H1 (cell line): ENCODE data around the gene ZDHHC3. TPM values are rescaled to one million over a fixed set of nuclear protein-coding genes. Genes with fewer than 3 reads are reported as not detected.

Source experiments
- CTCF ChIA-PET: fragments of 300-600 bp; sonication (Branson Sonifier 250); formaldehyde crosslinking; loops from one replicate; lab custom pipeline; 2021; ENCODE audit not compliant: partially characterized antibody; lab: Charles Lee
- POLR2A ChIA-PET: fragments of 300-600 bp; sonication (Branson Sonifier 250); formaldehyde crosslinking; loops from one replicate; lab custom pipeline; 2021; ENCODE audit warnings: inconsistent platforms; ENCODE audit not compliant: partially characterized antibody; lab: Charles Lee
- DNase-seq, 2 experiments: peaks; one replicate each; pipeline versions ENCODE4 v3.0.0 to v3.0.0-alpha.2; 2010 to 2022; ENCODE audit warnings: low spot score in 2 of 2, low read depth in 1 of 2, mixed read lengths in 1 of 2
- FAIRE-seq: peaks from 2 replicates; lab custom pipeline; 2011; peaks lifted over from hg19 to GRCh38; lab: Jason Lieb, UNC
- H2AFZ ChIP-seq: 2 replicates; pipeline ENCODE4 v1.8.1; 2012; ENCODE audit warnings: low read length, inconsistent platforms
- H2AK5ac ChIP-seq: 2 replicates; pipeline ENCODE4 v1.6.1; 2013; ENCODE audit warnings: low read depth, low read length
- H2BK120ac ChIP-seq: replicated peaks from 2 replicates; pipeline ENCODE3; 2013; ENCODE audit warnings: low read depth, low read length, inconsistent platforms
- H2BK12ac ChIP-seq: 2 replicates; pipeline ENCODE4 v1.6.1; 2013; ENCODE audit warnings: low read depth, low read length
- H2BK15ac ChIP-seq: 2 replicates; pipeline ENCODE4 v1.6.1; 2013; ENCODE audit warnings: low read length
- H2BK20ac ChIP-seq: 2 replicates; pipeline ENCODE4 v1.6.1; 2013; ENCODE audit warnings: low read length
- H2BK5ac ChIP-seq: 2 replicates; pipeline ENCODE4 v1.6.1; 2013; ENCODE audit warnings: low read depth, low read length
- H3K14ac ChIP-seq: 2 replicates; pipeline ENCODE4 v1.6.1; 2013; ENCODE audit warnings: inconsistent platforms; ENCODE audit not compliant: insufficient read length
- H3K18ac ChIP-seq: 2 replicates; pipeline ENCODE4 v1.6.1; 2013; ENCODE audit warnings: low read length; ENCODE audit errors: extremely low read depth
- H3K23ac ChIP-seq: 2 replicates; pipeline ENCODE4 v1.6.1; 2013; ENCODE audit warnings: inconsistent platforms; ENCODE audit not compliant: insufficient read length
- H3K23me2 ChIP-seq: 2 replicates; pipeline ENCODE4 v1.6.1; 2013; ENCODE audit warnings: low read depth, low read length
- H3K27ac ChIP-seq: 2 replicates; pipeline ENCODE4 v1.6.1; 2011; ENCODE audit warnings: low read depth, low read length, inconsistent platforms
- H3K27me3 ChIP-seq, 4 experiments: replicated peaks in 1 of 4; 1 replicate in 1 of 4; 2 replicates in 3 of 4; pipeline versions ENCODE4 v1.6.1 to v1.8.1; 2011 to 2013; ENCODE audit warnings: low read length in 3 of 4, mild to moderate bottlenecking in 3 of 4, inconsistent platforms in 2 of 4, mixed read lengths in 2 of 4, moderate library complexity in 1 of 4; ENCODE audit not compliant: control insufficient read depth in 3 of 4, insufficient read depth in 3 of 4; ENCODE audit errors: extremely low read depth in 1 of 4
- H3K36me3 ChIP-seq, 4 experiments: 2 replicates each; pipeline versions ENCODE4 v1.6.1 to v1.8.1; 2011 to 2013; ENCODE audit warnings: mild to moderate bottlenecking in 4 of 4, low read length in 3 of 4, moderate library complexity in 2 of 4, control low read depth in 1 of 4, inconsistent platforms in 1 of 4; ENCODE audit not compliant: insufficient read depth in 4 of 4, control insufficient read depth in 2 of 4
- H3K4ac ChIP-seq: replicated peaks from 2 replicates; pipeline ENCODE3; 2013; ENCODE audit warnings: low read length, low read depth, mixed read lengths, inconsistent platforms; ENCODE audit not compliant: insufficient read length
- H3K4me1 ChIP-seq, 4 experiments: replicated peaks in 1 of 4; 1 replicate in 1 of 4; 2 replicates in 3 of 4; pipeline versions ENCODE4 v1.6.1 to v1.8.1; 2011 to 2013; ENCODE audit warnings: low read length in 3 of 4, inconsistent platforms in 2 of 4, mixed read lengths in 1 of 4; ENCODE audit not compliant: insufficient read depth in 4 of 4, control insufficient read depth in 3 of 4
- H3K4me2 ChIP-seq, 2 experiments: 2 replicates each; pipeline versions ENCODE4 v1.6.1 to v1.8.1; 2011 to 2013; ENCODE audit warnings: low read depth in 2 of 2, low read length in 2 of 2, control low read depth in 1 of 2, inconsistent platforms in 1 of 2, mild to moderate bottlenecking in 1 of 2; ENCODE audit not compliant: insufficient read depth in 1 of 2
- H3K4me3 ChIP-seq, 4 experiments: fragments of 200-600, 300-600 bp in 1 of 4; sonication (generic), shearing (Covaris generic), sonication (Bioruptor Twin) in 1 of 4; 2 replicates each; pipeline versions ENCODE4 v1.5.1 to v1.8.1; 2011 to 2016; ENCODE audit warnings: low read length in 4 of 4, low read depth in 3 of 4, control low read depth in 2 of 4, inconsistent platforms in 2 of 4, mild to moderate bottlenecking in 2 of 4, mixed read lengths in 1 of 4, moderate library complexity in 1 of 4; ENCODE audit not compliant: insufficient read depth in 2 of 4; ENCODE audit errors: extremely low read depth in 1 of 4
- H3K56ac ChIP-seq: replicated peaks from 2 replicates; pipeline ENCODE3; 2013; ENCODE audit warnings: low read depth, mild to moderate bottlenecking, mixed read lengths, low read length, inconsistent platforms; ENCODE audit not compliant: insufficient read length
- H3K79me1 ChIP-seq: 2 replicates; pipeline ENCODE4 v1.6.1; 2013; ENCODE audit warnings: low read depth, low read length, control low read depth
- H3K79me2 ChIP-seq, 2 experiments: 2 replicates each; pipeline versions ENCODE4 v1.6.1 to v1.8.1; 2012 to 2013; ENCODE audit warnings: low read length in 2 of 2, mild to moderate bottlenecking in 2 of 2, inconsistent platforms in 1 of 2; ENCODE audit not compliant: insufficient read depth in 2 of 2, control insufficient read depth in 1 of 2
- H3K9ac ChIP-seq, 4 experiments: replicated peaks in 1 of 4; 1 replicate in 1 of 4; 2 replicates in 3 of 4; pipeline versions ENCODE4 v1.6.1 to v1.8.1; 2011 to 2013; ENCODE audit warnings: low read depth in 3 of 4, low read length in 3 of 4, control low read depth in 2 of 4, mild to moderate bottlenecking in 2 of 4, moderate library complexity in 2 of 4, inconsistent platforms in 1 of 4; ENCODE audit errors: extremely low read depth in 1 of 4
- H3K9me3 ChIP-seq, 2 experiments: 2 replicates each; pipeline versions ENCODE4 v1.6.1 to v1.8.1; 2012 to 2013; ENCODE audit warnings: mild to moderate bottlenecking in 2 of 2, moderate library complexity in 2 of 2, control low read depth in 1 of 2, inconsistent platforms in 1 of 2, low read depth in 1 of 2, low read length in 1 of 2, mixed read lengths in 1 of 2; ENCODE audit not compliant: insufficient read depth in 2 of 2
- H4K20me1 ChIP-seq, 2 experiments: replicated peaks in 1 of 2; 2 replicates each; pipeline versions ENCODE3 to v1.8.1; 2011 to 2013; ENCODE audit warnings: inconsistent platforms in 2 of 2, low read length in 2 of 2, mild to moderate bottlenecking in 1 of 2; ENCODE audit not compliant: insufficient read depth in 2 of 2, control insufficient read depth in 1 of 2
- H4K5ac ChIP-seq: 2 replicates; pipeline ENCODE4 v1.6.1; 2013; ENCODE audit warnings: low read length, low read depth, mixed read lengths, inconsistent platforms; ENCODE audit not compliant: insufficient read length
- H4K8ac ChIP-seq: 2 replicates; pipeline ENCODE4 v1.8.0; 2013; ENCODE audit warnings: mild to moderate bottlenecking, moderate library complexity, low read length, inconsistent platforms; ENCODE audit not compliant: insufficient read depth; ENCODE audit errors: extremely low read depth
- H4K91ac ChIP-seq: replicated peaks from 2 replicates; pipeline ENCODE3; 2013; ENCODE audit warnings: low read length, mixed read lengths, inconsistent platforms; ENCODE audit not compliant: insufficient read length
- CBX5 ChIP-seq: fragments of 300-800, 300-1000 bp; sonication (generic); IDR thresholded peaks from 2 replicates; pipeline ENCODE4 v1.7.1; 2016; ENCODE audit warnings: antibody characterized with exemption, low read length, low read depth
- CBX8 ChIP-seq: fragments of 300-800, 300-1000 bp; sonication (generic); IDR thresholded peaks from 2 replicates; pipeline ENCODE4 v1.7.1; 2016; ENCODE audit warnings: low read depth, low read length, borderline replicate concordance
- CEBPB ChIP-seq: IDR thresholded peaks from 2 replicates; pipeline ENCODE4 v1.6.1; 2012; ENCODE audit warnings: low read depth, low read length
- CREB1 ChIP-seq: IDR thresholded peaks from 2 replicates; pipeline ENCODE4 v1.6.1; 2012; ENCODE audit warnings: inconsistent platforms
- HDAC2 ChIP-seq, 2 experiments: fragments of 300-600 bp in 1 of 2; sonication (generic) in 1 of 2; IDR thresholded peaks; 2 replicates each; pipeline ENCODE4 v1.6.1; 2011 to 2012; ENCODE audit warnings: low read depth in 2 of 2, low read length in 2 of 2, mild to moderate bottlenecking in 2 of 2, moderate library complexity in 2 of 2, borderline replicate concordance in 1 of 2, inconsistent platforms in 1 of 2
- NRF1 ChIP-seq: IDR thresholded peaks from 2 replicates; pipeline ENCODE4 v1.6.1; 2011; ENCODE audit warnings: mild to moderate bottlenecking, low read depth, low read length, improper control_type of control experiment
- POU5F1 ChIP-seq: IDR thresholded peaks from 2 replicates; pipeline ENCODE4 v1.6.1; 2011; ENCODE audit warnings: low read depth, mild to moderate bottlenecking, low read length, moderate library complexity
- SIRT6 ChIP-seq: IDR thresholded peaks from one replicate; pipeline ENCODE4 v1.7.1; 2012; ENCODE audit warnings: low read length, inconsistent platforms
- TEAD4 ChIP-seq: IDR thresholded peaks from 2 replicates; pipeline ENCODE4 v1.6.1; 2012; ENCODE audit warnings: low read depth, low read length, inconsistent platforms, mixed read lengths
- WGBS, 2 experiments: shearing (Covaris generic) in 1 of 2; methylation state at CpG; one replicate each; pipeline versions ENCODE4 v1.1.6 to v1.1.7; 2013 to 2015; ENCODE audit warnings: low lambda C conversion rate in 2 of 2, mixed read lengths in 2 of 2, inconsistent platforms in 1 of 2, low coverage in 1 of 2, missing lambda C conversion rate in 1 of 2; ENCODE audit not compliant: insufficient replicate concordance in 2 of 2, insufficient coverage in 1 of 2, insufficient read length in 1 of 2; ENCODE audit errors: extremely low coverage in 1 of 2, missing lambda C conversion rate in 1 of 2; 5-methylcytosine and 5-hydroxymethylcytosine counted together
- polyA plus RNA-seq, 7 experiments: library from polyadenylated mRNA; depleted of rRNA in 3 of 7; stranded (reverse) in 5 of 7; unstranded in 2 of 7; fragments of >200 nt in 5 of 7; fragments of 200-250 nt in 2 of 7; gene quantifications; 1 replicate in 5 of 7; 2 replicates in 1 of 7; 4 replicates in 1 of 7; pipeline versions ENCODE4 v1.2.1 to v1.2.3, GENCODE V29; 2011 to 2013; ENCODE audit warnings: missing spikeins in 2 of 7, mixed read lengths in 2 of 7
- total RNA-seq: library from RNA; stranded (reverse); fragmentation: NEBNext Ultra II Directional; extraction: Animal tissue kit (Norgen Biotek cat#: 25700); gene quantifications from 2 replicates; pipeline ENCODE4 v1.2.1, GENCODE V29; 2021
- TF ChIP-seq, protein P1 (sequence below): IDR thresholded peaks from 2 replicates; pipeline ENCODE4 v1.6.1; 2011; ENCODE audit warnings: low read length, improper control_type of control experiment
- TF ChIP-seq, protein P2 (sequence below): IDR thresholded peaks from 2 replicates; pipeline ENCODE4 v1.6.1; 2012; ENCODE audit warnings: inconsistent platforms
- TF ChIP-seq, protein P3 (sequence below): IDR thresholded peaks from 2 replicates; pipeline ENCODE4 v1.6.1; 2012; ENCODE audit warnings: inconsistent platforms

Gene ZDHHC3
- total and polyA plus RNA-seq, 2 of the 8 experiments (the other 6 are each of a cell fraction or from before 2014, with no cell fraction given): 77.4 to 88.7 TPM

DNA sequence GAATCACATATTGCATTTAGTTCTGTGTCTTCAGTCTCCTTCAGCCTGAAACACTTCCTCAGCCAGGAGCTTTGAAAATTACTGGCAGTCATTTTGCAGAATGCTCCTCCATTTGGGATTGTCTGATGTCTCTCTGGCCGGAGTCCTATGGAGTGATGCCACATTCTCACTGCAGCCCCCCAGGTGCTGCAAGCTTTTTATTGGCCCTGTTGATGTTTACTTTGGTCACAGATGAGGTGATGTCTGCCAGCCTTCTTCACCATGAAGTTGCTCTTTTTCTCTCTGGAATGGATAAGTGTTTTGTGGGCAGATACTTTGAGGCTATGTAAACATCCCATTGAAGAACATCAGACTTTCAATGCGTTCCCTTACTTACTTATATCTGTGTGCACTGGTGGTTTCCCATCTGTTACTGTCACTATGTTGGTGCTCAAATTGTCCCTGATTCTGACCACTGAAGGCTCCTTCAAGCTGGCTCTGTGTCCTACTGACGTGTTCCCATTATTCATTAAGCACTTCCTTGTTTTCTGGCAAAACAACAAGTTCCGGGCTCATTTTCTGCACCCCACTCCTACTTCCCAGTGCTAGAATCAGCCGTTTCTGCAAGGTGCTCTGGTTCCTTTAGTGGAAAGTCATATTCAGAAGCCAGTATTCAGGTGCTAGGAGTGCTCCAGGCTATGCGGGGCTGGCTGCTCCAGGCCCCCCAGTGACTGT, 48.7 kb upstream of the ZDHHC3 start:
- FAIRE-seq: no peak
- Histone ChIP-seq H3K56ac (no peak overlapping the region), H3K23ac (no peak overlapping the region), H2BK12ac (no peak overlapping the region), H4K5ac (no peak overlapping the region), H4K91ac (no peak overlapping the region), H3K4ac (no peak overlapping the region), H4K20me1 (peaks cover 0 to 3% of the 10 kb centered on the region in 2 experiments), H3K27ac (no peak overlapping the region), H3K79me1 (no peaks in the 10 kb centered on the region), H3K79me2 (no peaks in the 10 kb centered on the region), H2BK20ac (no peak overlapping the region), H3K23me2 (no peaks in the 10 kb centered on the region), H2BK15ac (no peak overlapping the region), H2AK5ac (no peak overlapping the region), H2BK5ac (no peak overlapping the region), H3K9ac (no peak overlapping the region), H3K9me3 (no peaks in the 10 kb centered on the region), H2AFZ (no peak overlapping the region), H3K36me3 (no peaks in the 10 kb centered on the region), H2BK120ac (no peak overlapping the region), H3K4me1 (no peaks in the 10 kb centered on the region; a peak in 4 of 7 replicates), H3K4me3 (no peak overlapping the region), H3K27me3 (peaks cover 0 to under 1% (median 0%) of the 10 kb centered on the region in 4 experiments; a peak in 1 of 7 replicates), H3K4me2 (no peak overlapping the region), H3K14ac (no peak overlapping the region), H3K18ac (no peak overlapping the region), H4K8ac (no peak overlapping the region)
- no peak for DNase-seq
- CTCF ChIA-PET: no interaction called here
- POLR2A ChIA-PET: no interaction called here
- WGBS, 2 experiments: 88% methylated on average over 6 of the region's 6 CpGs; no CpG with 5 or more reads in 1 of the 2 experiments
- TF ChIP-seq TEAD4 (no peak), CBX5 (no peak), CBX8 (no peak), SIRT6 (no peak), CREB1 (no peak), POU5F1 (no peak), CEBPB (no peak), HDAC2 (IDR thresholded peaks at IDR 0.05; ENCODE audit: borderline replicate concordance in 1 of 2, low read depth in 2 of 2, low read length in 2 of 2) (no peak), NRF1 (no peak)
- TF ChIP-seq, protein P1, sequence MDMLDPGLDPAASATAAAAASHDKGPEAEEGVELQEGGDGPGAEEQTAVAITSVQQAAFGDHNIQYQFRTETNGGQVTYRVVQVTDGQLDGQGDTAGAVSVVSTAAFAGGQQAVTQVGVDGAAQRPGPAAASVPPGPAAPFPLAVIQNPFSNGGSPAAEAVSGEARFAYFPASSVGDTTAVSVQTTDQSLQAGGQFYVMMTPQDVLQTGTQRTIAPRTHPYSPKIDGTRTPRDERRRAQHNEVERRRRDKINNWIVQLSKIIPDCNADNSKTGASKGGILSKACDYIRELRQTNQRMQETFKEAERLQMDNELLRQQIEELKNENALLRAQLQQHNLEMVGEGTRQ: no peak
- TF ChIP-seq, protein P2, sequence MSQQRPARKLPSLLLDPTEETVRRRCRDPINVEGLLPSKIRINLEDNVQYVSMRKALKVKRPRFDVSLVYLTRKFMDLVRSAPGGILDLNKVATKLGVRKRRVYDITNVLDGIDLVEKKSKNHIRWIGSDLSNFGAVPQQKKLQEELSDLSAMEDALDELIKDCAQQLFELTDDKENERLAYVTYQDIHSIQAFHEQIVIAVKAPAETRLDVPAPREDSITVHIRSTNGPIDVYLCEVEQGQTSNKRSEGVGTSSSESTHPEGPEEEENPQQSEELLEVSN: no peak
- TF ChIP-seq, protein P3, sequence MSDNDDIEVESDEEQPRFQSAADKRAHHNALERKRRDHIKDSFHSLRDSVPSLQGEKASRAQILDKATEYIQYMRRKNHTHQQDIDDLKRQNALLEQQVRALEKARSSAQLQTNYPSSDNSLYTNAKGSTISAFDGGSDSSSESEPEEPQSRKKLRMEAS: no peak
